CD4-positive, alpha-beta T cell (primary cell): Measurements from ENCODE around the gene ROM1. TPM values are rescaled to one million over a fixed set of nuclear protein-coding genes. Genes with fewer than 3 reads are reported as not detected.

Source experiments
- ATAC-seq: fragments of 200-7000 bp; cut with Tn5 transposase; one replicate; pipeline ENCODE4 v1.10.0; 2022; ENCODE audit warnings: mild to moderate bottlenecking; ENCODE audit not compliant: poor library complexity
- CTCF ChIA-PET: fragments of 350-600 bp; sonication (Branson Sonifier 250); formaldehyde crosslinking; loops from one replicate; lab custom pipeline; 2021; ENCODE audit warnings: antibody characterized with exemption, inconsistent platforms; lab: Charles Lee
- POLR2A ChIA-PET: fragments of 350-600 bp; sonication (Branson Sonifier 250); formaldehyde crosslinking; loops from one replicate; lab custom pipeline; 2021; ENCODE audit warnings: antibody characterized with exemption, inconsistent platforms; lab: Charles Lee
- DNase-seq, 14 experiments: peaks; one replicate each; pipeline ENCODE4 v3.0.0-alpha.2; 2013 to 2020; ENCODE audit warnings: mixed read lengths in 2 of 14
- H3K27ac ChIP-seq, 2 donors: one replicate each; pipeline versions ENCODE4 v1.5.1 to v1.7.0; 2013; ENCODE audit warnings: low read length in 2 of 2, low read depth in 1 of 2, mild to moderate bottlenecking in 1 of 2
- H3K27me3 ChIP-seq, 2 experiments: 1 replicate in 1 of 2; 2 replicates in 1 of 2; pipeline versions ENCODE4 v1.6.1 to v1.7.0; 2013; ENCODE audit warnings: low read length in 2 of 2, control low read depth in 1 of 2, mild to moderate bottlenecking in 1 of 2, moderate library complexity in 1 of 2; ENCODE audit not compliant: insufficient read depth in 2 of 2, control insufficient read depth in 1 of 2
- H3K36me3 ChIP-seq: one replicate; pipeline ENCODE4 v1.6.1; 2013; ENCODE audit warnings: low read length, control low read depth; ENCODE audit not compliant: insufficient read depth
- H3K4me1 ChIP-seq: one replicate; pipeline ENCODE4 v1.6.1; 2013; ENCODE audit warnings: low read length, control low read depth; ENCODE audit not compliant: insufficient read depth
- H3K4me3 ChIP-seq: one replicate; pipeline ENCODE4 v1.5.1; 2013; ENCODE audit warnings: mild to moderate bottlenecking, low read length, moderate library complexity
- H3K9me3 ChIP-seq, 2 experiments: 1 replicate in 1 of 2; 2 replicates in 1 of 2; pipeline versions ENCODE4 v1.6.1 to v1.7.0; 2013; ENCODE audit warnings: low read length in 2 of 2, mild to moderate bottlenecking in 2 of 2, control low read depth in 1 of 2, moderate library complexity in 1 of 2; ENCODE audit not compliant: control insufficient read depth in 1 of 2, insufficient read depth in 1 of 2
- H3K27ac Mint-ChIP-seq: one replicate; pipeline ENCODE4 v1.8.0; 2020; ENCODE audit warnings: mixed read lengths
- H3K27me3 Mint-ChIP-seq: one replicate; pipeline ENCODE4 v1.8.0; 2021; ENCODE audit warnings: mixed read lengths
- H3K36me3 Mint-ChIP-seq: one replicate; pipeline ENCODE4 v1.8.0; 2021; ENCODE audit warnings: low read depth, mixed read lengths
- H3K4me1 Mint-ChIP-seq: one replicate; pipeline ENCODE4 v1.8.0; 2021; ENCODE audit warnings: low read depth, mixed read lengths
- H3K4me3 Mint-ChIP-seq: one replicate; pipeline ENCODE4 v1.8.0; 2020; ENCODE audit warnings: mild to moderate bottlenecking, mixed read lengths
- H3K9me3 Mint-ChIP-seq: one replicate; pipeline ENCODE4 v1.8.0; 2020; ENCODE audit warnings: mixed read lengths
- intact Hi-C, 2 experiments: fragments of 100-400 bp; cut with DNase I in 1 of 2; cut with micrococcal nuclease in 1 of 2; formaldehyde crosslinking; loops; one replicate each; pipeline versions ENCODE4 v1.15.1 to v1.9.0; 2023 to 2025; cut with DNase I, micrococcal nuclease
- total RNA-seq, 174 experiments: library from RNA in 2 of 174; stranded (reverse) in 2 of 174; gene quantifications; one replicate each; pipeline ENCODE4 v1.2.3 and lab custom pipeline; 2021 to 2026
- TF ChIP-seq, protein P1 (sequence below): fragments of 200-600 bp; IDR thresholded peaks from one replicate; pipeline ENCODE4 v1.8.0; 2022; ENCODE audit warnings: antibody characterized with exemption, mild to moderate bottlenecking

Gene ROM1
- total RNA-seq, 2 experiments from 2014 or later = 0.42 to 0.71 TPM

DNA sequence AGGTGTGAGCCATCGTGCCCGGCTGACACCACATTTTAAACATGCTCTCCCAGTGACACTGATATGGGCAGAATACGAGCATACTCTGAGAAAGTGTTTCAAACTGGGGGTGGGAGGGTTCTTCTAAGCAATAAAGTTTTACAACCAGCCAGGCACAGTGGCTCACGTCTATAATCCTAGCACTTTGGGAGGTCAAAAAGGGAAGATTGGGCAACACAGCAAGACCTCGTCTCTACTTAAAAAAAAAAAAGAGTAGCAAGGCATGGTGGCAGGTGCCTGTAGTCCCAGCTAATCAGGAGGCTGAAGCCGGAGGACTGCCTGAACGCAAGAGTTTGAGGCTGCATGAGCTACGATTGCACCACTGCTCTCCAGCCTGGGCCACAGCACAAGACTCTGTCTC lies 31.2 kb downstream of the ROM1 start:
- peak overlapping the region in 1 of 2 donors; percentile 1 for H3K27ac ChIP-seq
- peak overlapping the region; percentile 65 for H3K4me3 Mint-ChIP-seq
- peaks cover 43% of the 10 kb centered on the region for H3K4me1 Mint-ChIP-seq
- ATAC-seq = no peak
- peaks cover 44% of the 10 kb centered on the region for H3K36me3 Mint-ChIP-seq
- peaks cover 41% of the 10 kb centered on the region for H3K36me3 ChIP-seq
- H3K4me1 ChIP-seq = peaks cover 60% of the 10 kb centered on the region
- CTCF ChIA-PET = interaction anchor here (0.5 kb wide), 1 partner anchor 189 kb away, joined by 3 read pairs; the partner anchor contains the start of gene TEX54
- TF ChIP-seq, protein P1, sequence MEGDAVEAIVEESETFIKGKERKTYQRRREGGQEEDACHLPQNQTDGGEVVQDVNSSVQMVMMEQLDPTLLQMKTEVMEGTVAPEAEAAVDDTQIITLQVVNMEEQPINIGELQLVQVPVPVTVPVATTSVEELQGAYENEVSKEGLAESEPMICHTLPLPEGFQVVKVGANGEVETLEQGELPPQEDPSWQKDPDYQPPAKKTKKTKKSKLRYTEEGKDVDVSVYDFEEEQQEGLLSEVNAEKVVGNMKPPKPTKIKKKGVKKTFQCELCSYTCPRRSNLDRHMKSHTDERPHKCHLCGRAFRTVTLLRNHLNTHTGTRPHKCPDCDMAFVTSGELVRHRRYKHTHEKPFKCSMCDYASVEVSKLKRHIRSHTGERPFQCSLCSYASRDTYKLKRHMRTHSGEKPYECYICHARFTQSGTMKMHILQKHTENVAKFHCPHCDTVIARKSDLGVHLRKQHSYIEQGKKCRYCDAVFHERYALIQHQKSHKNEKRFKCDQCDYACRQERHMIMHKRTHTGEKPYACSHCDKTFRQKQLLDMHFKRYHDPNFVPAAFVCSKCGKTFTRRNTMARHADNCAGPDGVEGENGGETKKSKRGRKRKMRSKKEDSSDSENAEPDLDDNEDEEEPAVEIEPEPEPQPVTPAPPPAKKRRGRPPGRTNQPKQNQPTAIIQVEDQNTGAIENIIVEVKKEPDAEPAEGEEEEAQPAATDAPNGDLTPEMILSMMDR = no peak
- no peaks in the 10 kb centered on the region for H3K9me3 Mint-ChIP-seq
- POLR2A ChIA-PET = interaction anchor here (0.6 to 7.0 kb wide), 4 partner anchors 21 to 63 kb away, joined by 3 to 77 read pairs (median 24); partner anchors contain the start of genes BSCL2, C11orf98, CSKMT and GNG3
- no peaks in the 10 kb centered on the region for H3K27me3 ChIP-seq
- peak overlapping the region; percentile 99 for H3K27ac Mint-ChIP-seq
- no peak for DNase-seq
- no peak overlapping the region for H3K4me3 ChIP-seq
- intact Hi-C loops = no loop called here
- no peaks in the 10 kb centered on the region for H3K9me3 ChIP-seq
- H3K27me3 Mint-ChIP-seq = no peaks in the 10 kb centered on the region

DNA sequence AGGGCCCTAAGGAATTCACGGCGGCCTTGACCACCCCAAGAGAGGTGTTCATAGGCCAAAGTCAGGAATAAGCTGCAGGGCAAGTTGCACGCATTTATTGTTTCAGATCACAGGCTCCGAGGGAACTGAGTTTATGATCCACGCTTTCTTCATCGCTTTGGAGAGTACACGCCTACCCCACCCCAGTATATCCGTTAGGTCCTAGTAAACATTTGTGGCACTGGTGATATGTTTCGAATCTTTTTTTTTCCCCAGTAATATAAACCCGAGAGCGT lies 32.6 kb downstream of the ROM1 start:
- intact Hi-C loops = no loop called here
- Histone ChIP-seq H3K27ac (peak overlapping the region; percentile 82 to 97), H3K27me3 (no peaks in the 10 kb centered on the region), H3K4me3 (peak overlapping the region; percentile 98), H3K9me3 (no peaks in the 10 kb centered on the region), H3K36me3 (peaks cover 46% of the 10 kb centered on the region), H3K4me1 (peaks cover 46% of the 10 kb centered on the region)
- no peak for ATAC-seq
- ChIA-PET POLR2A (interaction anchor here (1.1 to 7.0 kb wide), 15 partner anchors 8 to 108 kb away, joined by 4 to 77 read pairs (median 12); partner anchors contain the start of genes B3GAT3, C11orf98, CSKMT and EEF1G), CTCF (interaction anchor here (1.0 to 1.9 kb wide), 3 partner anchors 19 to 221 kb away, joined by 3 to 6 read pairs (median 4); partner anchors contain the start of genes C11orf98 and CSKMT)
- Mint-ChIP-seq H3K27ac (peak overlapping the region; percentile 99), H3K9me3 (no peaks in the 10 kb centered on the region), H3K27me3 (no peaks in the 10 kb centered on the region), H3K4me3 (peak overlapping the region; percentile 96), H3K4me1 (peaks cover 35% of the 10 kb centered on the region), H3K36me3 (peaks cover 38% of the 10 kb centered on the region)
- peak in 1 of 14 experiments; percentile 30 for DNase-seq
- TF ChIP-seq, protein P1 = no peak

DNA sequence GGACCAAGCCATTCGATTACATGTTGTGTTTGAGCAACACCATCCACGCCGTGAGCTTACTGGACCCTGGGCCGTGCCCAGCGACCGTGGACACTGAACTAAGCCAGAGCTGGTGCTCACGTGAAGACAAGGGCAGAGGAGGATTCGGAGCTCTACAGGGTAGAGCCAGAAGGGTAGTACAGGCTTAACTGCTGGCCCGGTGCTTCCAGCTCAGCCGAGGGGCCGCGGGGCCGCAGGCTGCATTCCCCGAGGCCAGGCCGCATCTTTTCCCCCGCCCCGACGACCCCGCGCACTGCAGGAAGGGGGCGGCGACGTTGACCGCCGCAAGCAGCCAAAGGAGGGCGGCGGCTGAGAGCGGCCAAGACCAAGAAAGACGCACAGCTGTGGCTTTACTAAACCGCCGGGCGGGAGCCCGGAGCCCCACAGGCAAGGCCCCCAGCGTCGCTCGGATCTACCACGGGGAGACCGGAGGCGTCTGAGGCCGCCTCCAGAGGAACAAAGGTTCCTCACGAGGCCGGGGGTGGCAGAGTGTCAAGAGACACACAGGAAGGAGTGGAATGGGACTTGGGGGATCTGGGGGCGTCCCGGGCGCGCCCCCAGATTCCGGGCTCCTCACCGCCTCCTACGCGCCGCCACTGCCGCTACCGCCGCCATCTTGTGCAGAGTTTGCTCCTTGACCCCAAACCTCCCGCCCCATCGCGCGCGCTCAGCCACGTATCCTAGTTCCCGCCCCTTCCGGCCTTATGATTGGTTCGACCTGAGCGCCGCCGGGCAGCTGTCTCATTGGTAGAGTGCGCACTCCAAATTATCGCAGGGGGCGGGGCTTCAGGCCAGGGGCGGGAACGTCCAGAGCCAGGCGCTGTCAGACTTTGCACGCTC lies 33.1 kb downstream of the ROM1 start, which contains the start of gene GANAB:
Gene GANAB, minus strand, starts transcription at position 668 of the 879 bp plus-strand sequence. Its CDS starts 14 bp downstream, at position 654.
- Mint-ChIP-seq H3K4me3 (peak within 1 kb of the TSS; percentile 96), H3K27me3 (no peaks in the 10 kb centered on the region), H3K4me1 (peaks cover 29% of the 10 kb centered on the region), H3K27ac (peak within 1 kb of the TSS; percentile 99), H3K36me3 (peaks cover 33% of the 10 kb centered on the region), H3K9me3 (no peaks in the 10 kb centered on the region)
- ATAC-seq = peak; percentile 98
- Histone ChIP-seq H3K27ac (peak within 1 kb of the TSS; percentile 82 to 97), H3K36me3 (peaks cover 46% of the 10 kb centered on the region), H3K9me3 (no peaks in the 10 kb centered on the region), H3K27me3 (no peaks in the 10 kb centered on the region), H3K4me1 (peaks cover 42% of the 10 kb centered on the region), H3K4me3 (peak within 1 kb of the TSS; percentile 98)
- peak; percentile 97 to 100 (median 99) for DNase-seq
- intact Hi-C loops = loop anchor here in 1 of 2 experiments (1.0 to 2.0 kb wide), 4 partner anchors 23 to 63 kb away; partner anchors contain the start of genes EML3 and MTA2
- CTCF ChIA-PET = interaction anchor here (0.6 to 1.9 kb wide), 5 partner anchors 19 to 221 kb away, joined by 3 to 7 read pairs (median 4); partner anchors contain the start of genes C11orf98, CSKMT and TUT1
- TF ChIP-seq, protein P1 = no peak
- POLR2A ChIA-PET = interaction anchor here (0.6 to 7.0 kb wide), 29 partner anchors 8 to 235 kb away, joined by 3 to 77 read pairs (median 4); partner anchors contain the start of genes B3GAT3, C11orf98, CSKMT and EEF1G
